Neuron (in vitro differentiated cells): ENCODE data around the gene SNCA.

Experiments used
- H2AFZ ChIP-seq: one replicate; pipeline ENCODE4 v1.6.1; 2013; ENCODE audit warnings: low read depth, mild to moderate bottlenecking, inconsistent platforms, low read length, moderate library complexity
- H3K27me3 ChIP-seq: one replicate; pipeline ENCODE4 v1.6.1; 2013; ENCODE audit warnings: low read length; ENCODE audit not compliant: insufficient read depth
- H3K36me3 ChIP-seq: one replicate; pipeline ENCODE4 v1.6.1; 2013; ENCODE audit warnings: low read length; ENCODE audit not compliant: insufficient read depth
- H3K4me1 ChIP-seq: one replicate; pipeline ENCODE4 v1.6.1; 2013; ENCODE audit warnings: low read length; ENCODE audit not compliant: insufficient read depth
- H3K4me3 ChIP-seq: 2 replicates; pipeline ENCODE4 v1.5.1; 2013; ENCODE audit warnings: mild to moderate bottlenecking, low read length, moderate library complexity
- H3K9me3 ChIP-seq: one replicate; pipeline ENCODE4 v1.6.1; 2013; ENCODE audit warnings: low read length

SNCA gene

GRCh38 chr4:89765528-89765927, 71.4 kb downstream of the SNCA start:
- H3K27me3 ChIP-seq = no peaks in the 10 kb centered on the region
- no peak overlapping the region for H3K4me3 ChIP-seq
- H3K4me1 ChIP-seq = peaks cover 19% of the 10 kb centered on the region
- H3K36me3 ChIP-seq = no peaks in the 10 kb centered on the region
- no peak overlapping the region for H2AFZ ChIP-seq
- H3K9me3 ChIP-seq = no peaks in the 10 kb centered on the region

GRCh38 chr4:89762311-89762710, 74.7 kb downstream of the SNCA start:
- H3K9me3 ChIP-seq = no peaks in the 10 kb centered on the region
- peaks cover 19% of the 10 kb centered on the region for H3K4me1 ChIP-seq
- H2AFZ ChIP-seq = no peak overlapping the region
- H3K27me3 ChIP-seq = no peaks in the 10 kb centered on the region
- H3K36me3 ChIP-seq = no peaks in the 10 kb centered on the region
- no peak overlapping the region for H3K4me3 ChIP-seq

DNA sequence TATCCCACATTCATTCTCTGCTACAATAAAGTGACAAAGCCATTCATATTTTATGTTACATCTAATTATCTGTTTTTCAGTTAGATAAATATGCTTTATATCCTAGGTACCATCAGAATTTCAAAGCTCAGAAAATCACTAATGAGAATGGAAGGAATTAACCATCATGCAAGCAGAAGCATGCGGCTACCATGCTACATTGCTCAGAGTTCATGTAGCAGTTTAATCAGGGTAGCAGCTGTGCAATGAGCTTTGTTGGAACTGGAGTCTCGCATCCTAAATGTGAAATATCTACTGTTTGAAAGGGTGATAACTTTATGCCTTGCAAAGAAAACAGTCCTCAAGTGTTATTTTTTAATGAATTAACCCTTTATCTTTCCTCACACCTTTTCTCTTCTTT, 77.5 kb downstream of the SNCA start:
- no peak overlapping the region for H3K4me3 ChIP-seq
- H3K27me3 ChIP-seq = no peaks in the 10 kb centered on the region
- H2AFZ ChIP-seq = no peak overlapping the region
- no peaks in the 10 kb centered on the region for H3K36me3 ChIP-seq
- H3K9me3 ChIP-seq = no peaks in the 10 kb centered on the region
- peaks cover 12% of the 10 kb centered on the region for H3K4me1 ChIP-seq

DNA sequence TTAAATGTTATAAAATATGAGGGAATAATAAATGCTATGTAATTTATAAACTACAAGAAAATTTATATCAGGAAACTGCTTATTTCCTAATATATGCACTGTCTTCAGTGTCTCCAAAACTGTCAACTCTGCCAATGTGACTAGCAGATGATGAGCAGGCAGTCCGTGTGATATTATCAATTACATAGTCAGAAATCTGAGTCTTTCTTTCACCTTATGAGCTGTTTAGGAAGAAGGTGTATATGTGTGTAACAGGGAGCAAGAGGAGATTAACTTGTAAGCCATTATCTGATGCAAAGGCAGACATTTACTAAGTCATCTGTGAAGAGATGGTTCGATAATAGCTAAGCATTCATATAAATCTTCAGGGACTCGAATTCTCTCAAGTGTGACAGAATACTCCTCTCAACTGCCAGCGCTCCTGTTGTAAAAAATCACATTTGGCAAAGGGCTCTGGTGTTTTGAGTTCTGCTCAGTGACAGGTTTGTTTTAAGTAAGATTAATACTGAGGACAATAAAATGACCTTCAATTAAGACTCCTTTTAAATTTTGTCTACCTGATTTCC, 79.7 kb downstream of the SNCA start:
- Histone ChIP-seq H3K27me3 (no peaks in the 10 kb centered on the region), H2AFZ (no peak overlapping the region), H3K36me3 (no peaks in the 10 kb centered on the region), H3K9me3 (no peaks in the 10 kb centered on the region), H3K4me1 (peaks cover 12% of the 10 kb centered on the region), H3K4me3 (no peak overlapping the region)

- Histone ChIP-seq H2AFZ (no peak overlapping the region), H3K4me1 (peaks cover 2% of the 10 kb centered on the region), H3K9me3 (no peaks in the 10 kb centered on the region), H3K36me3 (no peaks in the 10 kb centered on the region), H3K27me3 (no peaks in the 10 kb centered on the region), H3K4me3 (no peak overlapping the region)
Measured at GRCh38 chr4:89755220-89755619, 81.7 kb downstream of the SNCA start.

DNA sequence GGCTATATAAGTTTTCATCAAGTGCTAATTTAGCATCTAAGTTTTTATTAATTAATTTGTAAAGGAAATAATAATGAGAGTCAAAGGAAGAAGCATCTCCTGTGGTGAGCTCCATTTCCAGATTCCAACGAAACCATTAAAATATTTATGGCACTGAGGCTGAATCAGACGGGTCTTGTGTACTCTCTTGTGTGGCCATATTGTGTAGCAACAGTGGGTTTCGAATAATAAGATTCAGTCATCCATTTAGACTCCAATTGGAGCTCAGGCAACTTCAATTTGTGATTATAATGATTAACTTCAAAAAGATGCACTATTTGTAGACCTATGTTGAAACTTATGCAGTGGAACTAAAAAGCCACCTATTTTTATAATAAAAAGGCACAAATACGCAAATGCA, 82.4 kb downstream of the SNCA start:
- Histone ChIP-seq H2AFZ (no peak overlapping the region), H3K4me1 (peaks cover 2% of the 10 kb centered on the region), H3K27me3 (no peaks in the 10 kb centered on the region), H3K4me3 (no peak overlapping the region), H3K36me3 (no peaks in the 10 kb centered on the region), H3K9me3 (no peaks in the 10 kb centered on the region)

GRCh38 chr4:89753601-89754066, 83.3 kb downstream of the SNCA start:
- Histone ChIP-seq H3K36me3 (no peaks in the 10 kb centered on the region), H3K27me3 (no peaks in the 10 kb centered on the region), H3K4me1 (peaks cover 2% of the 10 kb centered on the region), H3K4me3 (no peak overlapping the region), H3K9me3 (no peaks in the 10 kb centered on the region), H2AFZ (no peak overlapping the region)

DNA sequence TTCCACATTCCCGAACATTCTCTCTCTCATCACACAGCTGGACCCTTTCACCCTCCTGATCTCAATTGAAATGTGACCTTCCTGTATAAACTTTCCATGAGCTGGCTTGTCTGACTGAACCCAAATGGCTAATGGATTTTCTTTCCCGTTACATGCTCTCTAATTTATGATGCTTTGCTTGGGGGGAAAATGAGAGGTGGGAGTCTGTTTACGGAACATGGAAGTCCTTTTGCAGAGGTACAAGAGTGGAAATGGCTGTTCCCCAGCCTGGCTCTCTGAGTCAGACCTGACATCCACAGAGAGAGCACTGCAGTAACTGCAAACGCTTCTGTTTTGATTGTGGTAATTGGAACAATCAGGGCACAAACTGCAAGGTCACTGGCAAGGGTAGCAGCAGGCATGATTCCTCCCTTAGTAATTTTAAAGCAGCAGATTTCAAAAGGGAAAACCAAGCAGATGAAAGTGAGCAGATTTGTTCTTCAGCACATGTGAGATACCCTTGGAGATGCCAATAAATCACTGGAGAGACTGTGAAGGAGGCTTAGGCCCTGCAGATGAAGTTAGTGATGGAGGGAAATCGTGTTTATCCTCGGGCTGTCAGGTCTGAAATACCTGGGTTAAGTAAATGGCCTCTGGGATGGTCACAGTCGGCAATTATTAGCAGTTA, 83.9 kb downstream of the SNCA start:
- Histone ChIP-seq H3K9me3 (no peaks in the 10 kb centered on the region), H3K4me1 (peaks cover 2% of the 10 kb centered on the region), H3K4me3 (no peak overlapping the region), H3K27me3 (no peaks in the 10 kb centered on the region), H3K36me3 (no peaks in the 10 kb centered on the region), H2AFZ (no peak overlapping the region)

DNA sequence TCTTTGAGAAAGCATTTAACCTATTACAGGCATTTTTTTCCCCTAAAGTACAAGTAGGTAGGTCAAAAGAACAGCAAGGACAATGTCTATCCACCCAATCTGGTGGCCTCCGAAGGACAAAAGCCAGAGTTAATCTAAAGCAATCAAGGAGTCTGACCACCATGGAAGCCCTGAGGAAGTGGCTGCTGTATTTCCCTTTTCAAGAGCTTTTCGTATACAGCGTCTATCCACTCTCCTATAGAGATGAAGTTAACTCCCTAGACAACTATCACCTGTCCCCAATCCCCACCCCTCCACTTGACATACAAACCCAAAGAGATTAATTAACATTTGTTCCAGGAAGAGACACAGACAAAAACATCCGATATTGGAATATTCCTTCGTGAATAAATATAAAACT, 85.5 kb downstream of the SNCA start:
- no peak overlapping the region for H2AFZ ChIP-seq

DNA sequence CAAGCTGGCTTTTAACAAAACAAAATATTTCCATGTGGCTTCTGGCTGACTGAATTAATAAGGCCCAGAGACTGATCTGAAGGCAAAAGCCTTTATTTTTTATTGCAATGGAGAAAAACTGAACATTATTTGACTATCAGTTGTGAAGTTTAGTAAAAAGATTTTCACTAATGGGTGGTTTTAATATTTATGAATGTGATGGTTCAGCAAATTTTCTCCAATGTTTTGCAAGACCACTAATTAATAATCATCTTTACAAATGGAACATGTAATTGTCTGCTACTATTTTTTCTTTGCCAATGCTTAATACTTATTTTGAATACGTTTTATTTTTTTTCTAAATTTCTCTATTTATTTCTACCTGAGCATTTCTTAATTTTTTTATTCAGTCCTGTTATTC, 90.6 kb downstream of the SNCA start:
- Histone ChIP-seq H3K4me1 (peaks cover 3% of the 10 kb centered on the region), H3K4me3 (no peak overlapping the region)

More for the DNA sequence above, 85.5 kb downstream of the SNCA start:
- H3K9me3 ChIP-seq = no peaks in the 10 kb centered on the region
- no peak overlapping the region for H3K4me3 ChIP-seq
- H3K36me3 ChIP-seq = no peaks in the 10 kb centered on the region
- peaks cover under 1% of the 10 kb centered on the region for H3K4me1 ChIP-seq
- no peaks in the 10 kb centered on the region for H3K27me3 ChIP-seq

DNA sequence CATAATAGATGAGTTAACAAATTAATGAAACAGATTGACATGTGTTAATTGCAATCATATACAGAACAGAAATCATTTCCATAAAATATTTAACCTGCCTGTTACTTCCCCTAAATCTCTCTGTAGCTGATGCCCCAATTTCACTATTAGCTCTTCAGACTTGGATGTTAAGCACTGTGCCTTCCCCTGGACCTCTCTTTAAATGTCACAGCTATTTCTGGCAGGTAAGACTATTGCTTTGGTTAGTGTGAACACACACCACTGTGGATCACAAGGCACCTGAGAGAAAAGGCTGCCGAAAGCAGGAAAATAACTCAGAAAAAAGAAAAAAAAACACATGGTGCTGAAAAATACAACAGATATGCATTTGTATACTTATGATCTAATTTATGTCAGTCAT, 91.3 kb downstream of the SNCA start:
- H3K4me1 ChIP-seq = peaks cover 3% of the 10 kb centered on the region
- H3K36me3 ChIP-seq = no peaks in the 10 kb centered on the region
- no peak overlapping the region for H3K4me3 ChIP-seq
- H3K9me3 ChIP-seq = no peaks in the 10 kb centered on the region
- no peak overlapping the region for H2AFZ ChIP-seq
- H3K27me3 ChIP-seq = no peaks in the 10 kb centered on the region

More for the DNA sequence above, 90.6 kb downstream of the SNCA start:
- Histone ChIP-seq H3K27me3 (no peaks in the 10 kb centered on the region), H2AFZ (no peak overlapping the region), H3K36me3 (no peaks in the 10 kb centered on the region), H3K9me3 (no peaks in the 10 kb centered on the region)

DNA sequence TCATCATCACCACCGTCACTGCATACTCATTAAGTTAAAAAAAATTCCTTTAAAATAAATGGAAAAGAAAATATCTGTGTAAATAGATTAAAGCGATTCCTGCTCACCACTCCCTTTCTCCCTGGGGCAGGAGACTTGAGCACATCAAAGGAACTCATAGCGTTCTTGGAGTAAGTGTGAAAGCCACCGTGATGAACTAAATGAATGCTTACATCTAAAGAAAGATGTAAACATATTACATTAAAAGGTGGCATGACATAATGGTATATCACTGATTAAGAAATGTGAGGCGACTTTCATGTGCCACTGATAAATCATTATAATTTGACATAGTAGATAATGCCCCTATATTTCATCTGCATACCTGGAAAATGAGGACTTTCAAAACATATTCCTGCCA, 92.0 kb downstream of the SNCA start:
- Histone ChIP-seq H3K9me3 (no peaks in the 10 kb centered on the region), H3K36me3 (no peaks in the 10 kb centered on the region), H3K27me3 (no peaks in the 10 kb centered on the region), H3K4me3 (no peak overlapping the region), H2AFZ (no peak overlapping the region), H3K4me1 (peaks cover 3% of the 10 kb centered on the region)

DNA sequence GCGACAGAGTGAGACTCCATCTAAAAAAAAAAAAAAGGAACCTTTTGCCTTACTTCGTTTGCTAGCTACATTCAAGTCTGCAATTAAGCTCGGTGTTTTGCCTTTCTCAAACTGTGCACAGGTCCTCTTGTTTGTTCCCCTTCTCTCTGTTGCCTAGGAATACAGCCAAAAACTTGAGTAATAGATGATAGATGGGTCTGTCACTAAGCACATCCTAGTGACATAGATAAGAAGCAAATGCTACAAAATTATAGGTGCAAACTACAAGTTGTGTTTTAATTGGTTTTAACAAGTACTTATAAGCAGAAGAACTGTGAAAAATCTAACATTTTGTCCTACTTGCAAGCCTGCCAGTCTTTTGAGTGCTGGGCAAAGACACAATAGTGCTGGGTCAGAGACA, 95.2 kb downstream of the SNCA start:
- H3K4me1 ChIP-seq = peaks cover 3% of the 10 kb centered on the region
- H3K9me3 ChIP-seq = no peaks in the 10 kb centered on the region
- H3K36me3 ChIP-seq = no peaks in the 10 kb centered on the region
- no peak overlapping the region for H2AFZ ChIP-seq
- H3K27me3 ChIP-seq = no peaks in the 10 kb centered on the region
- H3K4me3 ChIP-seq = no peak overlapping the region
